Measurements from ENCODE around the gene YWHAE.

Gene YWHAE

DNA sequence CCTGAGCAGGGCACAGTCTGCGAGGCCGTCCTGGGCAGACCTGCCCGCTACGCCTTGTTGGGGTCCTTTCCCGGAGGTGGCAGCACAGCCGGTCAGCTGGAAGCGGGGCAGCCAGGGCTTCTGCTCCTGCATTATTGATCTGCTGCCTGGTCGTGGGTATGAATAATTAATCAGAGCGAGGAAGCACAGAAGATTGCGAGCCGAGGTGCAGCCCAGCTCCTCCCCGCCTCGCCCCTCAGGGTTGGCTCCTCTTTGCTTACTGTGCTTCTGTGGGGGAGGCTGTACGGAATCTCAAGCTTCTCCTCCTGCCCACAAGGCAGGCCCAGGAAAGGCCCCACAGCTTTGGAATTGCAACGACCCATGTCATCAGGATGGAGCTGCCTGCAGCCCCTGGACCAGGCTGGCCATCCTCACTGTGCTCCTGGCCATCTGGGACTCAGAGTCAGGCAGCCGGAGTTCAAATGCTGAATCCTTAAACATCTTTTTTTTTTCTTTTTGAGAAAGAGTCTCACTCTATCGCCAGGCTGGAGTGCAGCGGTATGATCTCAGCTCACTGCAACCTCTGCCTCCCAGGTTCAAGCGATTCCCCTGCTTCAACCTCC is 95.0 kb downstream of the YWHAE start:
- DNase-seq (ENCODE audit: low spot score), result peak; percentile 6
- in situ Hi-C loops (cut with MboI; ENCODE audit: low pct_unique_long_range_greater_than_20kb, low sequenced_read_pairs, unreplicated experiment), result no loop called here
- TF ChIP-seq, protein P1, sequence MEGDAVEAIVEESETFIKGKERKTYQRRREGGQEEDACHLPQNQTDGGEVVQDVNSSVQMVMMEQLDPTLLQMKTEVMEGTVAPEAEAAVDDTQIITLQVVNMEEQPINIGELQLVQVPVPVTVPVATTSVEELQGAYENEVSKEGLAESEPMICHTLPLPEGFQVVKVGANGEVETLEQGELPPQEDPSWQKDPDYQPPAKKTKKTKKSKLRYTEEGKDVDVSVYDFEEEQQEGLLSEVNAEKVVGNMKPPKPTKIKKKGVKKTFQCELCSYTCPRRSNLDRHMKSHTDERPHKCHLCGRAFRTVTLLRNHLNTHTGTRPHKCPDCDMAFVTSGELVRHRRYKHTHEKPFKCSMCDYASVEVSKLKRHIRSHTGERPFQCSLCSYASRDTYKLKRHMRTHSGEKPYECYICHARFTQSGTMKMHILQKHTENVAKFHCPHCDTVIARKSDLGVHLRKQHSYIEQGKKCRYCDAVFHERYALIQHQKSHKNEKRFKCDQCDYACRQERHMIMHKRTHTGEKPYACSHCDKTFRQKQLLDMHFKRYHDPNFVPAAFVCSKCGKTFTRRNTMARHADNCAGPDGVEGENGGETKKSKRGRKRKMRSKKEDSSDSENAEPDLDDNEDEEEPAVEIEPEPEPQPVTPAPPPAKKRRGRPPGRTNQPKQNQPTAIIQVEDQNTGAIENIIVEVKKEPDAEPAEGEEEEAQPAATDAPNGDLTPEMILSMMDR (IDR thresholded peaks at IDR 0.05; ENCODE audit: extremely low read depth, insufficient read depth, missing control alignments), result no peak

DNA sequence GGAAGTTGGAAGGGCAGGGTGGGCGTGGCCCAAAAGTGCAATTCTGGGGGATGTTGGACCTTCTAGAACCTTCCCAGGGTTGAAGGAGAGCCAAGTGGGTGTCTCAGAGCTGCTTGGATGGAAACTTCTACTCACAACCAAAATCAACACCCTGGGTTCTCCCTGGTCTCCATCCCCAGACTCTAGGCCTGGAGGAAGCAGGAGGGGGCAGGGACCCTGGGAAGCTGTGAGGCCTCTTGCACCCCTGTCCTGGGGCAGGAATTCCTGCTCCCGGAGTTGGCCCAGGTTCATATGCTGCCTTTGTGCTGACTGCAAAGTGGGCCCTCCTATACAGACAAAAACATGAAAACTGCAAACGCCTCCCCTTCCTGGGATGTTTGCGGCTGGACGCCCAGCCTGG is 95.5 kb downstream of the YWHAE start:
- in situ Hi-C loops (cut with MboI; ENCODE audit: low pct_unique_long_range_greater_than_20kb, low sequenced_read_pairs, unreplicated experiment), result no loop called here
- TF ChIP-seq, protein P1 (IDR thresholded peaks at IDR 0.05; ENCODE audit: extremely low read depth, insufficient read depth, missing control alignments), result no peak
- DNase-seq (ENCODE audit: low spot score), result peak; percentile 10

DNA sequence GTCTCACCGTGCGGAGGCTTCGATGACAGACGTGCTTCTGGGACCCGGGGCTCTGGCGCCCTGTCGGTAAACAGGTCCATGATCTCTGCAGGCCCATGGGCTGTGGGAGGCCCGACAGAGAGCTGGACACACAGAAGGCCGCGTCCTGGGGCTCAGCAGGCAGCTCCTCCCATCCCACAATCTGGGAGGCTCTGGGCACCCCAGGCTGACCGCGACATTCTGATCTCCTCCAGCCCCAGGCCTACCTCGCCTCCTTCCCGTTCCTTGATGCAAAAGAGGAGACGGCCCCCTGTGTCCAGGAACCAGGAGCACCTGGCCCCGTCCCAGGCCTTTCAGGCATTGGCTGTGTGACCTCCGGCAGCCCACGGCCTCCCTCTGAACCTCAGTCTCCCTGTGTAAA is 97.3 kb downstream of the YWHAE start:
- no peak for DNase-seq (ENCODE audit: low spot score)
- in situ Hi-C loops (cut with MboI; ENCODE audit: low pct_unique_long_range_greater_than_20kb, low sequenced_read_pairs, unreplicated experiment), result no loop called here
- TF ChIP-seq, protein P1 (IDR thresholded peaks at IDR 0.05; ENCODE audit: extremely low read depth, insufficient read depth, missing control alignments), result no peak

DNA sequence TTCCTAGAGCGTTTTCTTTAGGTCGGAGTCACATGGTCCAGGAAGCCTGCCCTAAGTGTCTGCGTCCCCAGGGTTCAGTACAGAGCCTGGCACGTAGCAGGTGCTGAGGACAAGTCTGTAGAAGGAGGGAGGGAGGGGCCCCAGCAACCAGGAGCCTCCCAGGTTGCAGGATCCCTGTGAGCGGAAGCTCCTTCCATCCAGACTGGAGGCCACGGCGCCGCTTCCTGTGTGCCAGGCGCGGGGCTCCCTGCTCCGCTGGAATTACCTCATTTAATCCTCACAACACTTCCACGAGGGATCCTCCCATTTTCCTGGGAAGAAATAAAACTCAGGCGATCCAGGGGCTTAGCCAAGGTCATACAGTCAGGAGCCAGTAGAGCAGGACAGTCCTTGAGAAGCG is 98.5 kb downstream of the YWHAE start:
- TF ChIP-seq, protein P1 (IDR thresholded peaks at IDR 0.05; ENCODE audit: extremely low read depth, insufficient read depth, missing control alignments), result no peak
- in situ Hi-C loops (cut with MboI; ENCODE audit: low pct_unique_long_range_greater_than_20kb, low sequenced_read_pairs, unreplicated experiment), result no loop called here
- DNase-seq (ENCODE audit: low spot score), result no peak

DNA sequence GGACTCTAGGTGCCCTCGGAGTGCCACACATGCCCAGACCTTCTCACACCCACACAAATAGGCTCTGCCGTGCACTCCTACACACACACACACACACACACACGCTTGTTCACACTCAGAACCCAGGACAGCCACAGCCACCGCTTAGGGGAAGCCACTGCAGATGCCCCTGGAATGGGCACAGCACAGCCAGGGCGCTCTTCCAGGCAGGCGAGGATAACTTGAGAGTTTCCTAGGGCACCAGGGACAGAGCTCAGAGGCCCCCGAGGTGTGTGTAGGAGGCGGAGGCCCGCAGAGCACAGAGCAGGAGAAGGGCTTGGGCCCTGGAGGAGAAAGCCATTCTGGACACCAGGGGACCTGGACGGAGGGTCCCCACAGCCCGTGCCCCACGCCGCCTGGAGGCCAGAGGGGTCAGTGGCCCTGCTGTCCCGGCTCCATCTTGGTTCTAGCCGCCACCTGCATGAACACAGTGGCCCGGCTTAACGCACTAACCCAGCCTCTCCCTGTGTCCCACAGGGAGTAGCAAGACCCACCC is 99.6 kb downstream of the YWHAE start:
- TF ChIP-seq, protein P1 (IDR thresholded peaks at IDR 0.05; ENCODE audit: extremely low read depth, insufficient read depth, missing control alignments), result no peak
- in situ Hi-C loops (cut with MboI; ENCODE audit: low pct_unique_long_range_greater_than_20kb, low sequenced_read_pairs, unreplicated experiment), result no loop called here
- DNase-seq (ENCODE audit: low spot score), result no peak

DNA sequence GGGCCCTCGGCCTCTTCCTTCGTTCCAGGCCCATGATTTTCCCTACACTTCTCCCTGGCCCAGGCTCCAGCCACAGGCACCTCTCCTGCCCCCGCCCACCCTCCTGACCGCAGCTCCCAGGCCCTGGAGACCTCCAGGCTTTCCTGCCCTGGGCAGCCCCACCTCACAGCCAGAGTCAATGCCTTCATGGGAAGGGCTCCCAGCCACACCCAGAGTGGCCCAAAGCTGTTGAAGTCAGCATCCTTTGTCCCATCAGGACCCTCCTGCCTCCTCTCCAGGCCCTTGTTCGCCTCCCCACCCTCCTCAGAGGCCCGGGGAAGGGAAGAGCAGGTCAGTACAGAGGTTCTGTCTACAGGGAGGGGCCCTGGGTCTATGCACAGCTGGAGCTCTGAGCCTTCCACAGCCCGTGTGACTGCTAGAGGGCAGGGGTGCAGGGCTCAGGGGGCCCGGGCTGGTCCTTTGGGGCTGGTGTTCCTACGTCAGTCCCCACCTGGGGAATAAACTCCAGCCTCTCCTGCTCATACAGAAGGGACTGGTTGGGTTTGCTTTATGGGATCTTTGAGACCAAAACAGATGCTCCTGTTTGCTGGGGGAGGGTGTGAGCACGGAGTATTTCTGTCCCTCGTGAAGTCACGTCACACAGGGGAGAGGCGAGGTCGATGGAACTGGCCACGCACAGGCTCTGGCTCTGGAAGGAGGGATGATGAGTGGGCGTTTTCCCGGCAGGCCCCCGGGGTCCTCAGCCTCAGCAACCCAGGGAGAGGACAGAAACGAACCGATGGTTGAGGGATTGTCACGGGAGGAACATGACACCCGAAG is 100.3 kb downstream of the YWHAE start:
- TF ChIP-seq, protein P1 (IDR thresholded peaks at IDR 0.05; ENCODE audit: extremely low read depth, insufficient read depth, missing control alignments), result no peak
- DNase-seq (ENCODE audit: low spot score), result no peak
- in situ Hi-C loops (cut with MboI; ENCODE audit: low pct_unique_long_range_greater_than_20kb, low sequenced_read_pairs, unreplicated experiment), result no loop called here
